ENCODE data around the gene PPP1R18.
"Not testable (repeated sequence)": the region's sequence is repeated elsewhere in the genome, so short reads cannot be mapped to it uniquely, and the experiment has no call there.

The PPP1R18 gene

GRCh38 chr6:30719791-30720737 lies 33.6 kb upstream of the PPP1R18 start, which contains the start of gene TUBB:
Gene TUBB (plus strand): TSS chr6:30720352. CDS start chr6:30720507, 155 bp downstream.
- peak; percentile 94 for DNase-seq

GRCh38 chr6:30719356-30719755 lies 32.9 kb upstream of the PPP1R18 start:
- DNase-seq, result no peak

- not testable (repeated sequence) for DNase-seq
These were observed 31.6 kb upstream of the PPP1R18 start for GRCh38 chr6:30717845-30718720.

- DNase-seq, result peak; percentile 99
These were observed 30.8 kb upstream of the PPP1R18 start, which contains the start of gene MDC1 for GRCh38 chr6:30717129-30717844. Gene MDC1 (minus strand): TSS chr6:30717281. CDS start chr6:30715175, 2,106 bp downstream.

GRCh38 chr6:30716879-30717128 lies 30.4 kb upstream of the PPP1R18 start:
- no peak for DNase-seq

GRCh38 chr6:30714263-30714662 lies 27.8 kb upstream of the PPP1R18 start:
- no peak for DNase-seq

- DNase-seq, result no peak
These were observed 26.0 kb upstream of the PPP1R18 start for GRCh38 chr6:30712441-30712945.

- no peak for DNase-seq
These were observed 25.4 kb upstream of the PPP1R18 start for GRCh38 chr6:30711758-30712380.

- DNase-seq, result no peak
These were observed 22.8 kb upstream of the PPP1R18 start for GRCh38 chr6:30709101-30709868.

- DNase-seq, result no peak
These were observed 20.9 kb upstream of the PPP1R18 start for GRCh38 chr6:30707281-30707850.

- DNase-seq, result no peak
These were observed 19.2 kb upstream of the PPP1R18 start for GRCh38 chr6:30705620-30706019.

GRCh38 chr6:30703821-30704220 lies 17.4 kb upstream of the PPP1R18 start:
- DNase-seq, result no peak

GRCh38 chr6:30703011-30703410 lies 16.6 kb upstream of the PPP1R18 start:
- no peak for DNase-seq

GRCh38 chr6:30700340-30700739 lies 13.9 kb upstream of the PPP1R18 start:
- no peak for DNase-seq

GRCh38 chr6:30696432-30696831 lies 10.0 kb upstream of the PPP1R18 start:
- DNase-seq, result no peak

- no peak for DNase-seq
These were observed 4.9 kb upstream of the PPP1R18 start for GRCh38 chr6:30691208-30691847.

- peak; percentile 52 for DNase-seq
These were observed 4.2 kb upstream of the PPP1R18 start, which contains the start of gene NRM for GRCh38 chr6:30690403-30691207. Gene NRM (minus strand): TSS chr6:30690984. CDS start chr6:30690974, 10 bp downstream.

- DNase-seq, result no peak
These were observed 3.5 kb upstream of the PPP1R18 start for GRCh38 chr6:30689985-30690384.

GRCh38 chr6:30689022-30689865 lies 2.8 kb upstream of the PPP1R18 start:
- no peak for DNase-seq
